Gastrocnemius medialis (tissue), 4 donors: Measurements from ENCODE around the gene RFC5. TPM values are rescaled to one million over a fixed set of nuclear protein-coding genes. Genes with fewer than 3 reads are reported as not detected.

Experiments used
- ATAC-seq, 2 donors: fragments of 150-250 bp; one replicate each; pipeline ENCODE4 v1.9.1; 2016
- DNase-seq, 2 donors: peaks; one replicate each; pipeline ENCODE4 v3.0.0-alpha.2; 2019
- H3K27ac ChIP-seq, 4 donors: fragments of 200-600 bp; sonication (generic); 1 replicate in 1 of 4; 2 replicates in 3 of 4; pipeline ENCODE4 v1.5.1; 2016 to 2018; ENCODE audit warnings: mild to moderate bottlenecking in 2 of 4, moderate library complexity in 1 of 4
- H3K27me3 ChIP-seq, 3 donors: fragments of 200-600 bp; sonication (generic) in 2 of 3; 1 replicate in 1 of 3; 2 replicates in 2 of 3; pipeline versions ENCODE4 v1.5.1 to v1.6.0; 2016 to 2019; ENCODE audit warnings: mild to moderate bottlenecking in 1 of 3, moderate library complexity in 1 of 3
- H3K36me3 ChIP-seq, 2 donors: fragments of 200-600 bp; sonication (generic) in 1 of 2; one replicate each; pipeline ENCODE4 v1.5.1; 2017 to 2018
- H3K4me1 ChIP-seq, 2 donors: fragments of 200-600 bp; sonication (generic) in 1 of 2; one replicate each; pipeline ENCODE4 v1.5.1; 2016 to 2017; ENCODE audit warnings: mild to moderate bottlenecking in 2 of 2
- H3K4me3 ChIP-seq, 4 donors: fragments of 200-600 bp; sonication (generic) in 3 of 4; 1 replicate in 1 of 4; 2 replicates in 3 of 4; pipeline ENCODE4 v1.5.1; 2016 to 2019; ENCODE audit warnings: mild to moderate bottlenecking in 2 of 4
- H3K9me3 ChIP-seq, 3 donors: fragments of 200-600 bp; sonication (generic) in 2 of 3; 1 replicate in 1 of 3; 2 replicates in 2 of 3; pipeline ENCODE4 v1.5.1; 2016 to 2019
- POLR2A ChIP-seq, 2 donors: fragments of 450-650 bp; IDR thresholded peaks; one replicate each; pipeline ENCODE4 v1.6.1; 2017; ENCODE audit warnings: antibody characterized with exemption in 2 of 2, mild to moderate bottlenecking in 2 of 2, moderate library complexity in 2 of 2
- in situ Hi-C, 4 donors: fragments of 200-750 bp; cut with MboI; loops; one replicate each; pipeline versions ENCODE4 v1.15.0 to v1.8.0; 2017; ENCODE audit warnings: low sequenced_read_pairs in 4 of 4
- intact Hi-C: fragments of 100-400 bp; cut with DNase I; formaldehyde crosslinking; loops from one replicate; pipeline ENCODE4 v1.15.1; 2023; ENCODE audit warnings: low total_unique reads
- total RNA-seq, 4 donors: library from RNA; depleted of rRNA; stranded (reverse); fragments of >200 nt; gene quantifications; one replicate each; pipeline versions ENCODE4 v1.1.0 to v1.2.3, GENCODE V29; 2016
- TF ChIP-seq, protein P1 (sequence below), 5 experiments: fragments of 450-650 bp in 3 of 5; fragments of 200-600 bp in 2 of 5; sonication (generic) in 2 of 5; IDR thresholded peaks in 4 of 5; conservative IDR thresholded peaks in 1 of 5; 1 replicate in 4 of 5; 2 replicates in 1 of 5; pipeline ENCODE4 v1.5.1; 2016 to 2019; ENCODE audit warnings: antibody characterized with exemption in 5 of 5, mild to moderate bottlenecking in 3 of 5, moderate library complexity in 3 of 5

The RFC5 gene
- total RNA-seq, 4 donors from 2014 or later, result 3.5 to 9.9 (median 5.4) TPM

GRCh38 chr12:118025168-118025567 lies 8.7 kb downstream of the RFC5 start:
- peaks cover 0 to 49% of the 10 kb centered on the region in 2 donors for H3K36me3 ChIP-seq
- no peak for ATAC-seq
- DNase-seq, result no peak
- intact Hi-C loops (no loop called here), in situ Hi-C loops (no loop called here)
- H3K27me3 ChIP-seq, result no peaks in the 10 kb centered on the region
- H3K9me3 ChIP-seq, result no peaks in the 10 kb centered on the region
- H3K4me1 ChIP-seq, result no peaks in the 10 kb centered on the region
- TF ChIP-seq, protein P1, sequence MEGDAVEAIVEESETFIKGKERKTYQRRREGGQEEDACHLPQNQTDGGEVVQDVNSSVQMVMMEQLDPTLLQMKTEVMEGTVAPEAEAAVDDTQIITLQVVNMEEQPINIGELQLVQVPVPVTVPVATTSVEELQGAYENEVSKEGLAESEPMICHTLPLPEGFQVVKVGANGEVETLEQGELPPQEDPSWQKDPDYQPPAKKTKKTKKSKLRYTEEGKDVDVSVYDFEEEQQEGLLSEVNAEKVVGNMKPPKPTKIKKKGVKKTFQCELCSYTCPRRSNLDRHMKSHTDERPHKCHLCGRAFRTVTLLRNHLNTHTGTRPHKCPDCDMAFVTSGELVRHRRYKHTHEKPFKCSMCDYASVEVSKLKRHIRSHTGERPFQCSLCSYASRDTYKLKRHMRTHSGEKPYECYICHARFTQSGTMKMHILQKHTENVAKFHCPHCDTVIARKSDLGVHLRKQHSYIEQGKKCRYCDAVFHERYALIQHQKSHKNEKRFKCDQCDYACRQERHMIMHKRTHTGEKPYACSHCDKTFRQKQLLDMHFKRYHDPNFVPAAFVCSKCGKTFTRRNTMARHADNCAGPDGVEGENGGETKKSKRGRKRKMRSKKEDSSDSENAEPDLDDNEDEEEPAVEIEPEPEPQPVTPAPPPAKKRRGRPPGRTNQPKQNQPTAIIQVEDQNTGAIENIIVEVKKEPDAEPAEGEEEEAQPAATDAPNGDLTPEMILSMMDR (IDR thresholded peaks at IDR 0.05 in 4 of 5, conservative IDR thresholded peaks at IDR 0.05 in 1 of 5), result no peak
- no peak for TF ChIP-seq POLR2A (IDR thresholded peaks at IDR 0.05)
- no peak overlapping the region for H3K4me3 ChIP-seq
- H3K27ac ChIP-seq, result no peak overlapping the region

DNA sequence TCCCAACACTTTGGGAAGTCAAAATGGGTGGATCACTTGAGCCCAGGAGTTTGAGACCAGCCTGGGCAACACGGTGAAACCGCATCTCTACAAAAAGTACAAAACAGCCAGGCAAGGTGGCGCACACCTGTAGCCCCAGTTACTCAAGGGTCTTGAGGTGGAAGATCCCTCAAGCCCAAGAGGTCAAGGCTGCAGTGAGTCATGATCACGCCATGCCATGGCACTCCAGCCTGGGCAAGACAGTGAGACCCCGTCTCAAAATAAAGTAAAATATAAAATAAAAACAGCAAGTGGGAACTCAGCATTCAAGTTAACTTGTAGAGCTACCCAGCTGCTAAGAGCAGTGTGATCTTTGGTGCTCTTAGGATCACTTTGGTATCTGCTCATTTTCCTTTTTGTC lies 12.7 kb downstream of the RFC5 start:
- Histone ChIP-seq H3K9me3 (no peaks in the 10 kb centered on the region), H3K4me1 (no peaks in the 10 kb centered on the region), H3K4me3 (no peak overlapping the region), H3K36me3 (peaks cover 0 to 65% of the 10 kb centered on the region in 2 donors), H3K27me3 (no peaks in the 10 kb centered on the region), H3K27ac (no peak overlapping the region)
- in situ Hi-C loops (no loop called here), intact Hi-C loops (no loop called here)
- no peak for DNase-seq
- no peak for ATAC-seq
- TF ChIP-seq, protein P1 (IDR thresholded peaks at IDR 0.05 in 4 of 5, conservative IDR thresholded peaks at IDR 0.05 in 1 of 5), result no peak
- no peak for TF ChIP-seq POLR2A (IDR thresholded peaks at IDR 0.05)

GRCh38 chr12:118032188-118032587 lies 15.7 kb downstream of the RFC5 start:
- no peak for DNase-seq
- Histone ChIP-seq H3K36me3 (peaks cover 0 to 72% of the 10 kb centered on the region in 2 donors), H3K4me1 (no peaks in the 10 kb centered on the region), H3K27ac (no peak overlapping the region), H3K9me3 (no peaks in the 10 kb centered on the region), H3K4me3 (no peak overlapping the region), H3K27me3 (no peaks in the 10 kb centered on the region)
- TF ChIP-seq, protein P1 (IDR thresholded peaks at IDR 0.05 in 4 of 5, conservative IDR thresholded peaks at IDR 0.05 in 1 of 5), result no peak
- TF ChIP-seq POLR2A (IDR thresholded peaks at IDR 0.05), result no peak
- in situ Hi-C loops, result no loop called here
- intact Hi-C loops, result no loop called here
- ATAC-seq, result no peak

GRCh38 chr12:118033323-118033722 lies 16.8 kb downstream of the RFC5 start:
- no peak for DNase-seq
- H3K27ac ChIP-seq, result no peak overlapping the region
- no peaks in the 10 kb centered on the region for H3K4me1 ChIP-seq
- TF ChIP-seq POLR2A (IDR thresholded peaks at IDR 0.05), result no peak
- TF ChIP-seq, protein P1 (IDR thresholded peaks at IDR 0.05 in 4 of 5, conservative IDR thresholded peaks at IDR 0.05 in 1 of 5), result no peak
- H3K9me3 ChIP-seq, result no peaks in the 10 kb centered on the region
- no peaks in the 10 kb centered on the region for H3K27me3 ChIP-seq
- H3K4me3 ChIP-seq, result no peak overlapping the region
- H3K36me3 ChIP-seq, result peaks cover 0 to 84% of the 10 kb centered on the region in 2 donors
- ATAC-seq, result no peak
- intact Hi-C loops, result no loop called here
- in situ Hi-C loops, result no loop called here

DNA sequence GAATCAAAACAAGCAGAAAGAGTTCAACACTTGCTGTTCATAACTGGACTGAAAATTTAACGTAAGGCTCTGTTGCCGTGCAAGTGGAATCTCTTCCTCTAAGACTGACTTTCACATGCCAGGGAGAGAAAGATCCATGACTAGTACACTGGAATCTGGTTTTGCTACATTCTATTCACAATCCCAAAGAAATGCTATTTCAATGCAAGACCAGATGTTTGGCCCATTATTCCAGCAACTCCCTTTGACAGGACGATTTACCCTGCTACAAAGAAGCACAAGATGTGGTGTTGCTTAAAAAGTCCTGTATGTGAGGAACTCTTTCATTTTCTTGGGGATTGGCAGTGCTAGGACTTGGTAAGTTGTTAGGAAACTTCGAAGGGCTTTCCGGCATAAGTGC lies 17.4 kb downstream of the RFC5 start:
- H3K27me3 ChIP-seq, result no peaks in the 10 kb centered on the region
- DNase-seq (no peak), ATAC-seq (no peak)
- peaks cover 0 to 89% of the 10 kb centered on the region in 2 donors for H3K36me3 ChIP-seq
- H3K4me3 ChIP-seq, result no peak overlapping the region
- in situ Hi-C loops, result no loop called here
- intact Hi-C loops, result no loop called here
- no peak overlapping the region for H3K27ac ChIP-seq
- H3K4me1 ChIP-seq, result no peaks in the 10 kb centered on the region
- TF ChIP-seq POLR2A (IDR thresholded peaks at IDR 0.05), result no peak
- TF ChIP-seq, protein P1 (IDR thresholded peaks at IDR 0.05 in 4 of 5, conservative IDR thresholded peaks at IDR 0.05 in 1 of 5), result no peak
- H3K9me3 ChIP-seq, result no peaks in the 10 kb centered on the region
